ENCODE results near the gene GPR137. TPM values are rescaled to one million over a fixed set of nuclear protein-coding genes. Genes with fewer than 3 reads are reported as not detected.

GPR137 gene
- total RNA-seq, 1 experiment from 2014 or later = 32.4 TPM

- TF ChIP-seq EZH2phosphoT487 (IDR thresholded peaks at IDR 0.05; ENCODE audit: borderline replicate concordance, low read length) (no peak), CTCF (conservative IDR thresholded peaks at IDR 0.05; ENCODE audit: low read depth, low read length) (no peak), EZH2 (IDR thresholded peaks at IDR 0.05; ENCODE audit: low read length, unreplicated experiment) (no peak)
Observed at GRCh38 chr11:64333556-64333955, 47.9 kb downstream of the GPR137 start.

DNA sequence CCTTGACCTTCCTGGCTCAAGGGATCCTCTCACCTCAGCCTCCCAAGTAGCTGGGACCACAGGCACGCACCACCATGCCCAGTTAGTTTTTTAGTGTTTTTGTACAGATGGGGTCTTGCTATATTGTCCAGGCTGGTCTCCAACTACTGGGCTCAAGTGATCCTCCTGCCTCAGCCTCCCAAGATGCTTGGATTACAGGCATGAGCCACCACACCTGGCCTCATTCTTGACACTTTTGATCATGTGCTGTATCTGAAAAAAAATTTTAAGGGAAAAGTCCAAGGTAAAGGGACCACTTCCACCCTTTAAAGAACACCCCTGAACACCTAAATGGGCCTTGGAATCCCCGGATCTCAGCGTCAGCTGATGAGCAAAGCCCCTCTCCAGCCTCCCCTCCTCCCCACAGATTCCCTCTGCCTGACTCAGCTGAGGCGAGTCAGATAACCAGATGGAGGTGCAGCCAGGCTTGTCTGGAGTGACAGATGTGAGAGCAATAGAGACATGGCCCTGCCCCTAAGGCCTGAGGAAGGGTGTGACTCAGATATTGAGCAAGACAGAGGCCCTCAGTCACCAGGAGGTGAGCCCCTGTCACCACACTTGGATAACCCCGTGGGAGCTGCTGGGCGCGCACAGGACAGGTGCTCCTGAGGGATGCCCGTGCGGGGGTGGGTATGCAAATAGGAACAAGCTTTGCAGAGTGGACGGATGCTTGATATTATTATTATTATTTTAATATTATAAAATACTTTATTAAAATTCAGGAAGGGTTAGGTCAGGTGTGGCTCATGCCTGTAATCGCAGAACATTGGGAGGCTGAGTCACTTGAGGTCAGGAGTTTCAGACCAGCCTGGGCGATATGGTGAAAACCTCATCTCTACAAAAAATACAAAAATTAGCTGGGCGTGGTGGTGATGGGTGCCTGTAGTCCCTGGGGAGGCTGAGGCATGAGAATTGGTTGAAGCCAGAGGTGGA, 49.4 kb downstream of the GPR137 start:
- CTCF ChIA-PET = interaction anchor here (0.5 to 1.3 kb wide), 4 partner anchors 18 to 150 kb away, joined by 5 to 8 read pairs (median 7); partner anchors contain the start of genes PRDX5 and TRMT112
- intact Hi-C loops (cut with micrococcal nuclease) = loop anchor here (2.0 kb wide), 1 partner anchor 18 kb away; the partner anchor contains the start of gene TRMT112

More at GRCh38 chr11:64333556-64333955, 47.9 kb downstream of the GPR137 start:
- peaks cover 5% of the 10 kb centered on the region for H3F3A ChIP-seq (ENCODE audit: low read length, unreplicated experiment)
- no peak for ATAC-seq
- no peaks in the 10 kb centered on the region for H4K20me1 ChIP-seq (ENCODE audit: low read length)
- DNase-seq = no peak
- H3K27me3 ChIP-seq (ENCODE audit: low read length) = no peaks in the 10 kb centered on the region
- H3K4me1 ChIP-seq (ENCODE audit: insufficient read depth, low read length) = peaks cover 37% of the 10 kb centered on the region
- no peak overlapping the region for H3K27ac ChIP-seq (ENCODE audit: low read length)
- H3K9ac ChIP-seq (ENCODE audit: low read length) = no peak overlapping the region
- no peak overlapping the region for H3K4me2 ChIP-seq (ENCODE audit: low read length)
- H3K79me2 ChIP-seq (ENCODE audit: low read length) = no peaks in the 10 kb centered on the region
- ChIA-PET POLR2A (ENCODE audit: unreplicated experiment) (no interaction called here), CTCF (interaction anchor here (2.8 kb wide), 1 partner anchor 16 kb away, joined by 78 read pairs; the partner anchor contains the start of genes PRDX5 and TRMT112)
- no peaks in the 10 kb centered on the region for H3K9me2 ChIP-seq (replicated peaks; ENCODE audit: low read length)
- BruUV-seq (replicated peaks) = no TSS peak
- no peaks in the 10 kb centered on the region for H3K36me3 ChIP-seq (ENCODE audit: low read depth, low read length)
- H3K9me3 ChIP-seq (ENCODE audit: low read length) = no peaks in the 10 kb centered on the region
- no peak overlapping the region for H2AFZ ChIP-seq (ENCODE audit: low read length)
- intact Hi-C loops (cut with micrococcal nuclease) = no loop called here
- H3K4me3 ChIP-seq (ENCODE audit: low read length) = no peak overlapping the region

GRCh38 chr11:64337538-64338249, 52.0 kb downstream of the GPR137 start:
- no TSS peak for BruUV-seq (replicated peaks)
- Histone ChIP-seq H3K9ac (ENCODE audit: low read length) (no peak overlapping the region), H3K4me2 (ENCODE audit: low read length) (no peak overlapping the region), H3K4me1 (ENCODE audit: insufficient read depth, low read length) (peaks cover 16% of the 10 kb centered on the region), H2AFZ (ENCODE audit: low read length) (no peak overlapping the region), H3K27ac (ENCODE audit: low read length) (no peak overlapping the region), H3F3A (ENCODE audit: low read length, unreplicated experiment) (peaks cover under 1% of the 10 kb centered on the region), H3K4me3 (ENCODE audit: low read length) (no peak overlapping the region), H3K9me3 (ENCODE audit: low read length) (no peaks in the 10 kb centered on the region), H3K9me2 (replicated peaks; ENCODE audit: low read length) (no peaks in the 10 kb centered on the region), H3K36me3 (ENCODE audit: low read depth, low read length) (no peaks in the 10 kb centered on the region), H3K79me2 (ENCODE audit: low read length) (no peaks in the 10 kb centered on the region), H3K27me3 (ENCODE audit: low read length) (no peaks in the 10 kb centered on the region), H4K20me1 (ENCODE audit: low read length) (no peaks in the 10 kb centered on the region)
- no peak for DNase-seq
- no peak for ATAC-seq
- POLR2A ChIA-PET (ENCODE audit: unreplicated experiment) = interaction anchor here (0.7 kb wide), 1 partner anchor 98 kb away, joined by 5 read pairs; no protein-coding TSS in a partner anchor
- CTCF ChIA-PET = no interaction called here
- intact Hi-C loops (cut with micrococcal nuclease) = no loop called here
- no peak for TF ChIP-seq EZH2phosphoT487 (IDR thresholded peaks at IDR 0.05; ENCODE audit: borderline replicate concordance, low read length)
- TF ChIP-seq CTCF (conservative IDR thresholded peaks at IDR 0.05; ENCODE audit: low read depth, low read length) = no peak
- TF ChIP-seq EZH2 (IDR thresholded peaks at IDR 0.05; ENCODE audit: low read length, unreplicated experiment) = no peak

More for the DNA sequence above, 49.4 kb downstream of the GPR137 start:
- no peaks in the 10 kb centered on the region for H3K36me3 ChIP-seq (ENCODE audit: low read depth, low read length)
- H3K79me2 ChIP-seq (ENCODE audit: low read length) = no peaks in the 10 kb centered on the region
- POLR2A ChIA-PET (ENCODE audit: unreplicated experiment) = interaction anchor here (1.5 kb wide), 1 partner anchor 17 kb away, joined by 10 read pairs; the partner anchor contains the start of genes PRDX5 and TRMT112
- BruUV-seq (replicated peaks) = no TSS peak
- peak overlapping the region; percentile 68 for H3K4me2 ChIP-seq (ENCODE audit: low read length)
- peaks cover 28% of the 10 kb centered on the region for H3K4me1 ChIP-seq (ENCODE audit: insufficient read depth, low read length)
- H3K9ac ChIP-seq (ENCODE audit: low read length) = no peak overlapping the region
- peak; percentile 87 for ATAC-seq
- H3K9me2 ChIP-seq (replicated peaks; ENCODE audit: low read length) = no peaks in the 10 kb centered on the region
- H4K20me1 ChIP-seq (ENCODE audit: low read length) = no peaks in the 10 kb centered on the region
- TF ChIP-seq EZH2phosphoT487 (IDR thresholded peaks at IDR 0.05; ENCODE audit: borderline replicate concordance, low read length) = no peak
- no peak overlapping the region for H2AFZ ChIP-seq (ENCODE audit: low read length)
- no peaks in the 10 kb centered on the region for H3K9me3 ChIP-seq (ENCODE audit: low read length)
- no peak overlapping the region for H3K4me3 ChIP-seq (ENCODE audit: low read length)
- no peaks in the 10 kb centered on the region for H3K27me3 ChIP-seq (ENCODE audit: low read length)
- DNase-seq = peak; percentile 100
- H3K27ac ChIP-seq (ENCODE audit: low read length) = peak overlapping the region; percentile 55
- H3F3A ChIP-seq (ENCODE audit: low read length, unreplicated experiment) = peaks cover 5% of the 10 kb centered on the region

Data from PC-3 (cell line).